ENCODE measurements around the gene TBX15.

The TBX15 gene

GRCh38 chr1:118940957-118941356, 47.2 kb downstream of the TBX15 start:
- Histone ChIP-seq H3K27ac (no peak overlapping the region), H3K4me3 (no peak overlapping the region)
- no peak for DNase-seq (ENCODE audit: low spot score)
- no peak for TF ChIP-seq CTCF (IDR thresholded peaks at IDR 0.05)

GRCh38 chr1:118937413-118938072, 50.6 kb downstream of the TBX15 start:
- H3K4me3 ChIP-seq: no peak overlapping the region
- TF ChIP-seq CTCF (IDR thresholded peaks at IDR 0.05): no peak
- no peak overlapping the region for H3K27ac ChIP-seq
- DNase-seq (ENCODE audit: low spot score): no peak

GRCh38 chr1:118934706-118935105, 53.4 kb downstream of the TBX15 start:
- Histone ChIP-seq H3K4me3 (no peak overlapping the region), H3K27ac (no peak overlapping the region)
- no peak for TF ChIP-seq CTCF (IDR thresholded peaks at IDR 0.05)
- DNase-seq (ENCODE audit: low spot score): no peak

- H3K4me3 ChIP-seq: no peak overlapping the region
- no peak for TF ChIP-seq CTCF (IDR thresholded peaks at IDR 0.05)
- DNase-seq (ENCODE audit: low spot score): no peak
- no peak overlapping the region for H3K27ac ChIP-seq
These were observed 54.9 kb downstream of the TBX15 start for GRCh38 chr1:118933051-118933781.

GRCh38 chr1:118931876-118932275, 56.3 kb downstream of the TBX15 start:
- no peak for DNase-seq (ENCODE audit: low spot score)
- Histone ChIP-seq H3K4me3 (no peak overlapping the region), H3K27ac (no peak overlapping the region)
- TF ChIP-seq CTCF (IDR thresholded peaks at IDR 0.05): no peak

GRCh38 chr1:118928739-118929554, 59.2 kb downstream of the TBX15 start:
- Histone ChIP-seq H3K4me3 (no peak overlapping the region), H3K27ac (no peak overlapping the region)
- no peak for DNase-seq (ENCODE audit: low spot score)
- TF ChIP-seq CTCF (IDR thresholded peaks at IDR 0.05): no peak

Measured in coronary artery (tissue), 2 donors.